Caco-2 (cell line): Measurements from ENCODE around the gene GMNC. TPM values are rescaled to one million over a fixed set of nuclear protein-coding genes. Genes with fewer than 3 reads are reported as not detected.

Source experiments
- BruUV-seq: library from RNA; stranded (reverse); fragments of 400-500 nt; replicated peaks from 2 replicates; lab custom pipeline; 2021; lab: Mats Ljungman, UMichigan
- CTCF ChIA-PET: fragments of 300-600 bp; sonication (Branson Sonifier 250); formaldehyde crosslinking; loops from one replicate; lab custom pipeline; 2022; ENCODE audit warnings: antibody characterized with exemption; lab: Charles Lee
- POLR2A ChIA-PET: fragments of 300-600 bp; sonication (Branson Sonifier 250); formaldehyde crosslinking; loops from one replicate; lab custom pipeline; 2022; ENCODE audit warnings: antibody characterized with exemption; lab: Charles Lee
- DNase-seq, 2 experiments: peaks; one replicate each; pipeline versions ENCODE4 v3.0.0 to v3.0.0-alpha.2; 2020 to 2022
- H3K27me3 ChIP-seq: replicated peaks from 2 replicates; pipeline ENCODE4 v1.6.0; 2011; ENCODE audit warnings: low read length; ENCODE audit not compliant: control insufficient read depth, insufficient read depth
- H3K36me3 ChIP-seq: 2 replicates; pipeline ENCODE4 v1.5.1; 2011; ENCODE audit warnings: low read length; ENCODE audit not compliant: control insufficient read depth, insufficient read depth
- H3K4me1 ChIP-seq: fragments of 250-450 bp; sonication (Bioruptor Pico); 2 replicates; pipeline ENCODE4 v1.5.1; 2020; ENCODE audit warnings: mild to moderate bottlenecking
- H3K4me3 ChIP-seq: 2 replicates; pipeline ENCODE4 v1.5.1; 2011; ENCODE audit warnings: low read depth, mild to moderate bottlenecking, control low read depth, low read length
- H3K9me3 ChIP-seq: fragments of 250-450 bp; sonication (Bioruptor Pico); 2 replicates; pipeline ENCODE4 v1.5.1; 2020; ENCODE audit warnings: mild to moderate bottlenecking, moderate library complexity
- H3K27ac Mint-ChIP-seq: one replicate; pipeline ENCODE4 v1.8.0; 2022; ENCODE audit warnings: mixed read lengths; ENCODE audit not compliant: unreplicated experiment
- H3K27me3 Mint-ChIP-seq: one replicate; pipeline ENCODE4 v1.8.0; 2022; ENCODE audit warnings: mixed read lengths; ENCODE audit not compliant: insufficient read depth, unreplicated experiment
- H3K36me3 Mint-ChIP-seq: one replicate; pipeline ENCODE4 v1.8.0; 2022; ENCODE audit warnings: mild to moderate bottlenecking, mixed read lengths; ENCODE audit not compliant: insufficient read depth, unreplicated experiment
- H3K4me1 Mint-ChIP-seq: one replicate; pipeline ENCODE4 v1.8.0; 2022; ENCODE audit warnings: low read depth, mixed read lengths; ENCODE audit not compliant: unreplicated experiment
- H3K4me3 Mint-ChIP-seq: one replicate; pipeline ENCODE4 v1.8.0; 2022; ENCODE audit warnings: mild to moderate bottlenecking, moderate library complexity, mixed read lengths; ENCODE audit not compliant: unreplicated experiment
- H3K9me3 Mint-ChIP-seq: one replicate; pipeline ENCODE4 v1.8.0; 2022; ENCODE audit warnings: mixed read lengths; ENCODE audit not compliant: unreplicated experiment
- CTCF ChIP-seq, 2 experiments: fragments of 200-600 bp in 1 of 2; IDR thresholded peaks; 1 replicate in 1 of 2; 2 replicates in 1 of 2; pipeline versions ENCODE4 v1.5.1 to v1.8.0; 2011 to 2022; ENCODE audit warnings: antibody characterized with exemption in 1 of 2, control low read depth in 1 of 2, inconsistent platforms in 1 of 2, low read depth in 1 of 2, low read length in 1 of 2, mild to moderate bottlenecking in 1 of 2, moderate library complexity in 1 of 2; ENCODE audit not compliant: insufficient read depth in 1 of 2, severe bottlenecking in 1 of 2, unreplicated experiment in 1 of 2
- intact Hi-C: fragments of 100-400 bp; cut with micrococcal nuclease; formaldehyde crosslinking; loops from one replicate; pipeline ENCODE4 v1.10.0; 2022; ENCODE audit not compliant: unreplicated experiment
- total RNA-seq: library from RNA; stranded (reverse); gene quantifications from 2 replicates; pipeline ENCODE4 v1.2.3, GENCODE V29; 2022

The GMNC gene
- total RNA-seq, 1 experiment from 2014 or later, result not detected

- CTCF ChIA-PET, result no interaction called here
- H3K4me1 ChIP-seq, result no peaks in the 10 kb centered on the region
These were observed 12.9 kb downstream of the GMNC start for GRCh38 chr3:190849607-190850006.

GRCh38 chr3:190848870-190849269 lies 13.6 kb downstream of the GMNC start:
- no TSS peak for BruUV-seq
- Mint-ChIP-seq H3K4me3 (no peak overlapping the region), H3K27me3 (peaks cover 10% of the 10 kb centered on the region)

More at GRCh38 chr3:190849607-190850006, 12.9 kb downstream of the GMNC start:
- TF ChIP-seq CTCF (IDR thresholded peaks at IDR 0.05; ENCODE audit: insufficient read depth in 1 of 2, low read depth in 1 of 2, low read length in 1 of 2, severe bottlenecking in 1 of 2, unreplicated experiment in 1 of 2), result no peak
- Histone ChIP-seq H3K27me3 (no peaks in the 10 kb centered on the region), H3K36me3 (no peaks in the 10 kb centered on the region), H3K4me3 (no peak overlapping the region), H3K9me3 (no peaks in the 10 kb centered on the region)
- no peak overlapping the region for H3K27ac Mint-ChIP-seq
- no peaks in the 10 kb centered on the region for H3K36me3 Mint-ChIP-seq
- intact Hi-C loops, result no loop called here
- DNase-seq, result no peak
- no peak overlapping the region for H3K4me3 Mint-ChIP-seq
- POLR2A ChIA-PET, result no interaction called here
- H3K27me3 Mint-ChIP-seq, result peaks cover 10% of the 10 kb centered on the region
- H3K4me1 Mint-ChIP-seq, result no peaks in the 10 kb centered on the region
- BruUV-seq, result no TSS peak
- H3K9me3 Mint-ChIP-seq, result no peaks in the 10 kb centered on the region

GRCh38 chr3:190847436-190847835 lies 15.1 kb downstream of the GMNC start:
- no peak overlapping the region for H3K27ac Mint-ChIP-seq
- BruUV-seq, result no TSS peak
- peaks cover 9% of the 10 kb centered on the region for H3K27me3 Mint-ChIP-seq
- Histone ChIP-seq H3K36me3 (no peaks in the 10 kb centered on the region), H3K27me3 (no peaks in the 10 kb centered on the region), H3K4me1 (no peaks in the 10 kb centered on the region), H3K4me3 (no peak overlapping the region), H3K9me3 (no peaks in the 10 kb centered on the region)
- H3K4me1 Mint-ChIP-seq, result no peaks in the 10 kb centered on the region
- DNase-seq, result no peak
- ChIA-PET POLR2A (no interaction called here), CTCF (no interaction called here)
- intact Hi-C loops, result no loop called here
- H3K9me3 Mint-ChIP-seq, result no peaks in the 10 kb centered on the region
- TF ChIP-seq CTCF (IDR thresholded peaks at IDR 0.05; ENCODE audit: insufficient read depth in 1 of 2, low read depth in 1 of 2, low read length in 1 of 2, severe bottlenecking in 1 of 2, unreplicated experiment in 1 of 2), result no peak
- no peaks in the 10 kb centered on the region for H3K36me3 Mint-ChIP-seq
- H3K4me3 Mint-ChIP-seq, result no peak overlapping the region

More at GRCh38 chr3:190848870-190849269, 13.6 kb downstream of the GMNC start:
- Histone ChIP-seq H3K9me3 (no peaks in the 10 kb centered on the region), H3K36me3 (no peaks in the 10 kb centered on the region), H3K4me3 (no peak overlapping the region), H3K4me1 (no peaks in the 10 kb centered on the region), H3K27me3 (no peaks in the 10 kb centered on the region)
- intact Hi-C loops, result no loop called here
- ChIA-PET CTCF (no interaction called here), POLR2A (no interaction called here)
- DNase-seq, result no peak
- no peaks in the 10 kb centered on the region for H3K9me3 Mint-ChIP-seq
- no peaks in the 10 kb centered on the region for H3K36me3 Mint-ChIP-seq
- no peak for TF ChIP-seq CTCF (IDR thresholded peaks at IDR 0.05; ENCODE audit: insufficient read depth in 1 of 2, low read depth in 1 of 2, low read length in 1 of 2, severe bottlenecking in 1 of 2, unreplicated experiment in 1 of 2)
- no peaks in the 10 kb centered on the region for H3K4me1 Mint-ChIP-seq
- H3K27ac Mint-ChIP-seq, result no peak overlapping the region
